Adrenal gland (tissue), 5 donors: ENCODE results near the gene CDK9.

Experiments
- POLR2A ChIP-seq, 2 donors: fragments of 450-650 bp; IDR thresholded peaks; one replicate each; pipeline ENCODE4 v1.6.1; 2017; ENCODE audit warnings: antibody characterized with exemption in 2 of 2, mild to moderate bottlenecking in 2 of 2, moderate library complexity in 1 of 2
- TF ChIP-seq, protein P1 (sequence below), 6 experiments: fragments of 450-650 bp in 4 of 6; fragments of 200-600 bp in 2 of 6; sonication (generic) in 1 of 6; IDR thresholded peaks; 1 replicate in 5 of 6; 2 replicates in 1 of 6; pipeline versions ENCODE4 v1.5.1 to v1.8.0; 2016 to 2021; ENCODE audit warnings: antibody characterized with exemption in 6 of 6, mild to moderate bottlenecking in 2 of 6, moderate library complexity in 1 of 6
- donor health status: DM: no; HTN: no; CAD: no.

DNA sequence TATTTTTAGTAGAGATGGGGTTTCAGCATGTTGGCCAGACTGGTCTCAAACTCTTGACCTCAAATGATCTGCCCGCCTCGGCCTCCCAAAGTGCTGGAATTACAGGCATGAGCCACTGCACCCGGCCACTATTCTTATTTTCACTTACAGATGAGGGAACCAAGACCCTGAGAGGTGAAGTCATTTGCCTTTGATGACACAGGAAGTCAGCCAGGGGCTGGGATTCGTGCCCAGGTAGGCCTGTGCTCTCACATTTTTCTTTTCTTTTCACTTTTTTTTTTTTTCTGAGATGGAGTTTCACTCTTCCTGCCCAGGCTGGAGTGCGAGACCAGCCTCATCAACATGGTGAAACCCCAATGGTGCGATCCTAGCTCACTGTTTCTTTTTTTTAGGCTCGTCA lies 46.4 kb downstream of the CDK9 start:
- no peak for TF ChIP-seq POLR2A (IDR thresholded peaks at IDR 0.05)
- TF ChIP-seq, protein P1, sequence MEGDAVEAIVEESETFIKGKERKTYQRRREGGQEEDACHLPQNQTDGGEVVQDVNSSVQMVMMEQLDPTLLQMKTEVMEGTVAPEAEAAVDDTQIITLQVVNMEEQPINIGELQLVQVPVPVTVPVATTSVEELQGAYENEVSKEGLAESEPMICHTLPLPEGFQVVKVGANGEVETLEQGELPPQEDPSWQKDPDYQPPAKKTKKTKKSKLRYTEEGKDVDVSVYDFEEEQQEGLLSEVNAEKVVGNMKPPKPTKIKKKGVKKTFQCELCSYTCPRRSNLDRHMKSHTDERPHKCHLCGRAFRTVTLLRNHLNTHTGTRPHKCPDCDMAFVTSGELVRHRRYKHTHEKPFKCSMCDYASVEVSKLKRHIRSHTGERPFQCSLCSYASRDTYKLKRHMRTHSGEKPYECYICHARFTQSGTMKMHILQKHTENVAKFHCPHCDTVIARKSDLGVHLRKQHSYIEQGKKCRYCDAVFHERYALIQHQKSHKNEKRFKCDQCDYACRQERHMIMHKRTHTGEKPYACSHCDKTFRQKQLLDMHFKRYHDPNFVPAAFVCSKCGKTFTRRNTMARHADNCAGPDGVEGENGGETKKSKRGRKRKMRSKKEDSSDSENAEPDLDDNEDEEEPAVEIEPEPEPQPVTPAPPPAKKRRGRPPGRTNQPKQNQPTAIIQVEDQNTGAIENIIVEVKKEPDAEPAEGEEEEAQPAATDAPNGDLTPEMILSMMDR (IDR thresholded peaks at IDR 0.05): no peak
